ENCODE results near the gene HIBCH.
"Not testable (repeated sequence)": the region's sequence is repeated elsewhere in the genome, so short reads cannot be mapped to it uniquely, and the experiment has no call there.

Gene HIBCH

DNA sequence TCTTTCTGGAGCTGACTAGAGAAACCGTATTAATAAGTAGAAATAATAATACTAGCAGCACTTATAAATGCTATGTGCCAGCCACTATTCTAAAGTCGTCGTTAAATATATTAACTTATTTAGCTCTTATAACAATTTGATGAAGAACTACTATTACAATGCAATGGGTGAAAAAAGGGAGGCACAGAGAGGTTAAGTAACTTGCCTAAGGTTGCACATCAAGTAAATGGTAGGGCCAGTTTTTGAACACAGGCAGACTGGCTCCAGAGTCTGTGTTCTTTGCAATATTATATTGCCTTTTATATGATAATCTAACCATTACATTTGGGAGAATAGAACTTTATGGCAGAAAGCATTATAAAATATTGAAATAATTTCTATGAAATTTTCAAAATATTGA lies 41.3 kb upstream of the HIBCH start:
- DNase-seq (ENCODE audit: insufficient read length, low spot score) (no peak), FAIRE-seq (no peak)
- TF ChIP-seq, protein P1, sequence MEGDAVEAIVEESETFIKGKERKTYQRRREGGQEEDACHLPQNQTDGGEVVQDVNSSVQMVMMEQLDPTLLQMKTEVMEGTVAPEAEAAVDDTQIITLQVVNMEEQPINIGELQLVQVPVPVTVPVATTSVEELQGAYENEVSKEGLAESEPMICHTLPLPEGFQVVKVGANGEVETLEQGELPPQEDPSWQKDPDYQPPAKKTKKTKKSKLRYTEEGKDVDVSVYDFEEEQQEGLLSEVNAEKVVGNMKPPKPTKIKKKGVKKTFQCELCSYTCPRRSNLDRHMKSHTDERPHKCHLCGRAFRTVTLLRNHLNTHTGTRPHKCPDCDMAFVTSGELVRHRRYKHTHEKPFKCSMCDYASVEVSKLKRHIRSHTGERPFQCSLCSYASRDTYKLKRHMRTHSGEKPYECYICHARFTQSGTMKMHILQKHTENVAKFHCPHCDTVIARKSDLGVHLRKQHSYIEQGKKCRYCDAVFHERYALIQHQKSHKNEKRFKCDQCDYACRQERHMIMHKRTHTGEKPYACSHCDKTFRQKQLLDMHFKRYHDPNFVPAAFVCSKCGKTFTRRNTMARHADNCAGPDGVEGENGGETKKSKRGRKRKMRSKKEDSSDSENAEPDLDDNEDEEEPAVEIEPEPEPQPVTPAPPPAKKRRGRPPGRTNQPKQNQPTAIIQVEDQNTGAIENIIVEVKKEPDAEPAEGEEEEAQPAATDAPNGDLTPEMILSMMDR (IDR thresholded peaks at IDR 0.05; ENCODE audit: insufficient read depth, missing control alignments) = no peak

DNA sequence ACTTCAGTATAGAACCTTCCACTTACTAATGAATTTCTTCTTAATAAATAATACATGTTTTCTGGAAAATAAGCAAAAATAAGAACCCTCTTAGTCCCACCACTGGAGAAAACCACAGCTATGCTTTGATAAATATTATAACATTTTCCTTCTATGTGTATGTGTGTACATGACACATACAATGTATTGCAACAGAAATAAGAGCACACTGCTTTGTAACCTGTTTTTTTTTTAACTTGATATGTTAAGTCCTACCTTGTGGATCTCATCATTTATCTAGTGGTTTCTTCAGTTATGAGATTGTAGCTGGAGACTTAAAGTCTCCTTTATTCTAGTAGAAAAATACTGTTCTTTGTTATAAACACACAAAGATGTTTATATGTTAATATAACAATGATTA lies 40.9 kb upstream of the HIBCH start:
- TF ChIP-seq, protein P1 (IDR thresholded peaks at IDR 0.05; ENCODE audit: insufficient read depth, missing control alignments) = no peak
- DNase-seq (ENCODE audit: insufficient read length, low spot score) (no peak), FAIRE-seq (no peak)

DNA sequence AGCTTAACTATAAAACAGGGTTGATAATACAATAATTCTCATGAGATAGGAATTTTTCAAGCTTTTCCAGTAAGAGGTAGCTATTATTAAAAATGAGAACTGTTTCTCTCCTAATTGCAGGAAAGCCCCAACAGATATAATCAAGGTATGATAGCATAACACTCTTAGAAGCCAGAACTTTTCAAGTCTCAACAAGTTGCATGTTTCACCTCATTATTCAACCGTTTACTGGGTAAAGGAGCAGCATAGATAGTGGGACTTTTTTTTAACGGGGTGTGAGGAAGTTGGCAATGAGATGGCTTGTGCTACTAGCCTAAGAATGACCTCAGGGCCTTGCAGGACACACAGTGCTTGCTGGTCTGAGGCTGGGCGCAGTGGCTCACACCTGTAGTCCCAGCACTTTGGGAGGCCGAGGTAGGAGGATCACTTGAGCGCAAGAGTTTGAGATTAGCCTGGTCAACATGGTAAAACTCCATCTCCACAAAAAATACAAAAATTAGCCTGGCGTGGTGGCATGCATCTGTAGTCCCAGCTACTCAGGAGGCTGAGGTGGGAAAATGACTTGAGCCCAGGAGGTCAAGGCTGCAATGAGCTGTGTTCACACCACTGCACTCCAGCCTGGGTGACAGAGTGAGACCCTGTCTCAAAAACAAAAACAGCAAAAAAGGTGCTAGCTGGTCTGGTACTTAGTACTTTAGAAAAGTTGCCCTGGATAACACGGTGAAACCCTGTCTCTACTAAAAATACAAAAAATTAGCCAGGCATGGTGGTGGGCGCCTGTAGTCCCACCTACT lies 39.2 kb upstream of the HIBCH start:
- DNase-seq (ENCODE audit: insufficient read length, low spot score); FAIRE-seq: not testable (repeated sequence)

DNA sequence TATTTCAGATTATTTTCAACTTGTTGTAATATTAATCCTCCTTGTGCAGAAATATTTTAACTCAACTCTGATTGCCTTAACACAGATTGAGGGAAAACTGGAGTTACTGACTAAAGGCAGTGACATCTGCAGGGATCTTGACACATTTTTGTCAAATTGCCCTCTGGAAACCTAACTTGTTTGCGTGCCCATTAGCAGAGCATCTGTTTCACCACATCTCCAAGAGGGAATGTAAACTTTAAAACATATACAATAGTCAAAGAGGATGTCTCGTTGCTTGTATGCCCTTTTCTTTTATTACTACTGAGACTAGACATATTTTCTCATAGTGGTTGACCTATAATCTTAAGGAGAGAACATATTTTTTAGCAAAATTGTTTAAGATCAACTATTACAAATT lies 38.0 kb upstream of the HIBCH start:
- TF ChIP-seq, protein P1 (IDR thresholded peaks at IDR 0.05; ENCODE audit: insufficient read depth, missing control alignments) = no peak
- FAIRE-seq = no peak
- no peak for DNase-seq (ENCODE audit: insufficient read length, low spot score)

DNA sequence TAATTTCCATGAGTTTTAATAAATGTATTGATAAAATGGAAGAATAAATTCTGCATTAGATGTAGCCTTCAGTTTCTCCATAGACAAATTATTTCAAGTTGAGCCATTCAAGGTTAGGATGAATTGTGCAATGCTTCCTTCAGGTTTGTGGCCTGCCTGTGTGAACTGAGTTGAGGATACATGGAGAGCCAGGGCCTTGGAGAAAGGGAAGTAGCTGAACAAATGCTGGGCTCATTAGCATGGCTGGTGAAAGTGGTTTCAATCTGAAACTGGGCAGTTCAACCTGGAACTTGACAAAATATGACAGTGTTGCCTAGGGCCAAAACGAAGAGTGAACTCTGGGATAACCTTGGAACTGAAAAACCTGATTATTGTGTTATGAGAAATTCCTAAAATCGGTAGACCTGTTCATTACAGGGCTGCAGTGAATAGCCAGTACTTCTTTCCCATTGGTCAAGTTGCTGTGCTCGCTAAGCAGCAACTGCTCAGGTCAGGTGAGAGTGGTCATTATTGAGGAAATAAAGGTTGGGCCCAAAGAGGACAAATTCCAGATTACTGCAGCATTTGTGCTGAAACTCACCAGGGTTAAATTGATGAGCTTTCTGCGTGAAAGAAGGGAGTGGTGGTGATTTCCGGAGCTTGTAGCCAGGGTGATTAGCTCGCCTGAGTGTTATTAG lies 36.5 kb upstream of the HIBCH start:
- DNase-seq (ENCODE audit: insufficient read length, low spot score) (no peak), FAIRE-seq (no peak)
- TF ChIP-seq, protein P1 (IDR thresholded peaks at IDR 0.05; ENCODE audit: insufficient read depth, missing control alignments) = no peak

GRCh38 chr2:190354003-190354690 lies 34.5 kb upstream of the HIBCH start:
- no peak for FAIRE-seq
- no peak for DNase-seq (ENCODE audit: insufficient read length, low spot score)
- TF ChIP-seq, protein P1 (IDR thresholded peaks at IDR 0.05; ENCODE audit: insufficient read depth, missing control alignments) = no peak

DNA sequence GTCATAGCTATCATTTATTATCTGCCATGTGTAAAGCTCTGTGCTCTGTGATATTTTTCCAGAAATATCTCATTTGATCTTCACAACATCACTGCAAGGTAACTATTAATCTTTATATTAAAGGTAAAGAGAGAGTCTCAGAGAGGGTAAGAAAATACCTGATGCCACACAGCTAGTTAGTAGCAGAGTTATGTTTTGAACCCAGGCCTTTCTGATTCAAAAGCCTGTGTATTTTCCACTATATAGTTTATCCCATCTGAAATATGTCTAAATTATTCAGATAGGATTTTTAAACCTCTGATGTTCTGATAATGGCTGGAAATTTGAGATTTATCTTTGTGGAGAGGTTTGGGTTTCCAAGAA lies 33.9 kb upstream of the HIBCH start:
- no peak for DNase-seq (ENCODE audit: insufficient read length, low spot score)
- TF ChIP-seq, protein P1 (IDR thresholded peaks at IDR 0.05; ENCODE audit: insufficient read depth, missing control alignments) = no peak
- no peak for FAIRE-seq

All from D721Med (cell line).